ENCODE measurements around the gene OR9I1. TPM values are rescaled to one million over a fixed set of nuclear protein-coding genes. Genes with fewer than 3 reads are reported as not detected.
A peak's percentile ranks its signal among the peaks of the same experiment; 100 is the strongest.

Gene OR9I1
- total and polyA plus RNA-seq, 8 donors, result not detected

DNA sequence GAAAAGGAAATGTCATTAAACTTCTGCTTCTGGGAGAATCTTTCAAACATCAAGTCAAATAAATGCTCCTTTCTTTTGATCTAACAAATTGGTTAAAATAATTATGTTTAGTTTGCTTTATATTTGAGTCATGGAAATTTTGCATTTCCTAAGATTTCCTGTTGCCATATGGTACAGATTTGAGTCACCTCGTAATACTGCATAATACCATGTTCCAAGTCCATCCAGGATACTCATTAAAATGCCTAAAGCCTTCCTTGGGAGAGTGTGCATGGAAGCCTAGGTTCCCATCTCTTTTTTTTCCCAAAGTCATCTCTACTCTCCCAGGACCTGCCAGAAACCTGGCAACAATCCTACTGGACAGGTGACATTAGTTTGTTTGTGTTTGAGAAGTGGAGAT, 4.2 kb downstream of the OR9I1 start:
- H3K4me3 ChIP-seq, result no peak overlapping the region
- H3K9me3 ChIP-seq, result no peaks in the 10 kb centered on the region
- no peaks in the 10 kb centered on the region for H3K27me3 ChIP-seq
- ATAC-seq (no peak), DNase-seq (no peak), FAIRE-seq (no peak)
- no peak overlapping the region for H3K27ac ChIP-seq
- TF ChIP-seq, protein P1, sequence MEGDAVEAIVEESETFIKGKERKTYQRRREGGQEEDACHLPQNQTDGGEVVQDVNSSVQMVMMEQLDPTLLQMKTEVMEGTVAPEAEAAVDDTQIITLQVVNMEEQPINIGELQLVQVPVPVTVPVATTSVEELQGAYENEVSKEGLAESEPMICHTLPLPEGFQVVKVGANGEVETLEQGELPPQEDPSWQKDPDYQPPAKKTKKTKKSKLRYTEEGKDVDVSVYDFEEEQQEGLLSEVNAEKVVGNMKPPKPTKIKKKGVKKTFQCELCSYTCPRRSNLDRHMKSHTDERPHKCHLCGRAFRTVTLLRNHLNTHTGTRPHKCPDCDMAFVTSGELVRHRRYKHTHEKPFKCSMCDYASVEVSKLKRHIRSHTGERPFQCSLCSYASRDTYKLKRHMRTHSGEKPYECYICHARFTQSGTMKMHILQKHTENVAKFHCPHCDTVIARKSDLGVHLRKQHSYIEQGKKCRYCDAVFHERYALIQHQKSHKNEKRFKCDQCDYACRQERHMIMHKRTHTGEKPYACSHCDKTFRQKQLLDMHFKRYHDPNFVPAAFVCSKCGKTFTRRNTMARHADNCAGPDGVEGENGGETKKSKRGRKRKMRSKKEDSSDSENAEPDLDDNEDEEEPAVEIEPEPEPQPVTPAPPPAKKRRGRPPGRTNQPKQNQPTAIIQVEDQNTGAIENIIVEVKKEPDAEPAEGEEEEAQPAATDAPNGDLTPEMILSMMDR (IDR thresholded peaks at IDR 0.05), result no peak
- 61 to 73% methylated on average over 1 of the region's 1 CpG for WGBS, 2 donors
- H3K36me3 ChIP-seq, result no peaks in the 10 kb centered on the region
- intact Hi-C loops (cut with DNase I), result no loop called here
- H3K4me1 ChIP-seq, result no peaks in the 10 kb centered on the region

DNA sequence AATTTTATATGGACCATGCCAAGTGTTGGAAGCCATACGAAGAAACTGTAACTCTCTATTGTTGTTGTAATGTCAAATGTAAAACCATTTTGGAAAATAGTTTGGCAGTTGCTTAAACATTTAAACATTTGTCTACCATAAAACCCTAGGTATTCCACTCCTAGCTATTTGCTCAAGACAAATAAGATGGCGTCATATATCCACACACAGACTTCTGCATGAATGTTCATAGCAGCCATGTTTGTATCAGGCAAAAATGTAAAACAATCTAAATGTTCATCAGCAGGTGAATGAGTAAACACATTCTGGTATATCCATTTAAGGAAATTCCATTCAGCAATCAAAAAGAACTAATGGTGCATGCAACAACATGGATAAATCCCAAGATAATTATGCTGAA, 27.9 kb downstream of the OR9I1 start:
- no peak for DNase-seq

GRCh38 chr11:58086528-58086927, 38.8 kb downstream of the OR9I1 start:
- Histone ChIP-seq H3K4me3 (no peak overlapping the region), H3K27ac (no peak overlapping the region), H3K27me3 (no peaks in the 10 kb centered on the region), H3K36me3 (no peaks in the 10 kb centered on the region), H3K9me3 (no peaks in the 10 kb centered on the region), H3K4me1 (no peaks in the 10 kb centered on the region)
- TF ChIP-seq, protein P1 (IDR thresholded peaks at IDR 0.05), result no peak
- DNase-seq (no peak), ATAC-seq (no peak), FAIRE-seq (no peak)
- WGBS, 2 donors, result 49 to 55% methylated on average over 2 of the region's 2 CpGs
- intact Hi-C loops (cut with DNase I), result no loop called here

More for the DNA sequence above, 27.9 kb downstream of the OR9I1 start:
- WGBS, 2 donors, result 68 to 72% methylated on average over 2 of the region's 2 CpGs
- FAIRE-seq, result no peak
- H3K4me1 ChIP-seq, result no peaks in the 10 kb centered on the region
- no peaks in the 10 kb centered on the region for H3K36me3 ChIP-seq
- no peak for ATAC-seq
- TF ChIP-seq, protein P1 (IDR thresholded peaks at IDR 0.05), result no peak
- no peaks in the 10 kb centered on the region for H3K27me3 ChIP-seq
- no peak overlapping the region for H3K4me3 ChIP-seq
- no peak overlapping the region for H3K27ac ChIP-seq
- intact Hi-C loops (cut with DNase I), result no loop called here
- H3K9me3 ChIP-seq, result no peaks in the 10 kb centered on the region

GRCh38 chr11:58075781-58076180, 49.5 kb downstream of the OR9I1 start:
- ATAC-seq, result peak in 1 of 4 donors; percentile 62
- no peak for DNase-seq
- TF ChIP-seq, protein P1 (IDR thresholded peaks at IDR 0.05), result no peak
- H3K36me3 ChIP-seq, result no peaks in the 10 kb centered on the region
- 15 to 26% methylated on average over 2 of the region's 2 CpGs for WGBS, 2 donors
- H3K27ac ChIP-seq, result no peak overlapping the region
- H3K9me3 ChIP-seq, result no peaks in the 10 kb centered on the region
- no peaks in the 10 kb centered on the region for H3K4me1 ChIP-seq
- H3K4me3 ChIP-seq, result no peak overlapping the region
- intact Hi-C loops (cut with DNase I), result no loop called here
- no peak for FAIRE-seq
- H3K27me3 ChIP-seq, result no peaks in the 10 kb centered on the region

GRCh38 chr11:58070585-58070984, 54.7 kb downstream of the OR9I1 start:
- Histone ChIP-seq H3K9me3 (no peaks in the 10 kb centered on the region), H3K36me3 (no peaks in the 10 kb centered on the region), H3K4me1 (no peaks in the 10 kb centered on the region), H3K4me3 (no peak overlapping the region), H3K27ac (no peak overlapping the region), H3K27me3 (no peaks in the 10 kb centered on the region)
- 78 to 86% methylated on average over 1 of the region's 1 CpG for WGBS, 2 donors
- ATAC-seq (no peak), FAIRE-seq (no peak), DNase-seq (no peak)
- TF ChIP-seq, protein P1 (IDR thresholded peaks at IDR 0.05), result no peak
- intact Hi-C loops (cut with DNase I), result no loop called here
